Kidney (tissue), 22 donors: ENCODE data around the gene DYDC1. TPM values are rescaled to one million over a fixed set of nuclear protein-coding genes. Genes with fewer than 3 reads are reported as not detected.

Experiments used
- DNase-seq, 5 donors: peaks; one replicate each; pipeline ENCODE4 v3.0.0-alpha.2; 2013 to 2020
- FAIRE-seq: peaks from 2 replicates; lab custom pipeline; 2012; peaks lifted over from hg19 to GRCh38; lab: Jason Lieb, UNC
- H3K27ac ChIP-seq, 2 donors: one replicate each; pipeline ENCODE4 v1.7.0; 2013; ENCODE audit warnings: low read depth in 2 of 2, low read length in 2 of 2, inconsistent platforms in 1 of 2
- H3K27me3 ChIP-seq: one replicate; pipeline ENCODE4 v1.7.1; 2013; ENCODE audit warnings: low read length, inconsistent platforms; ENCODE audit not compliant: control insufficient read depth, insufficient read depth
- H3K36me3 ChIP-seq, 3 donors: one replicate each; pipeline versions ENCODE4 v1.7.0 to v1.7.1; 2013; ENCODE audit warnings: low read length in 3 of 3, control low read depth in 1 of 3, inconsistent platforms in 1 of 3; ENCODE audit not compliant: insufficient read depth in 3 of 3, control insufficient read depth in 2 of 3
- H3K4me1 ChIP-seq, 3 donors: one replicate each; pipeline versions ENCODE4 v1.7.0 to v1.7.1; 2013; ENCODE audit warnings: low read length in 3 of 3, inconsistent platforms in 1 of 3, low read depth in 1 of 3; ENCODE audit not compliant: control insufficient read depth in 2 of 3, insufficient read depth in 2 of 3
- H3K4me3 ChIP-seq, 3 donors: one replicate each; pipeline versions ENCODE4 v1.7.0 to v1.8.1; 2013; ENCODE audit warnings: low read length in 3 of 3, control low read depth in 1 of 3, inconsistent platforms in 1 of 3
- H3K9ac ChIP-seq, 3 donors: one replicate each; pipeline versions ENCODE4 v1.7.0 to v1.7.1; 2013; ENCODE audit warnings: low read length in 3 of 3, control low read depth in 1 of 3, inconsistent platforms in 1 of 3
- H3K9me3 ChIP-seq, 3 donors: one replicate each; pipeline versions ENCODE4 v1.7.0 to v1.7.1; 2013; ENCODE audit warnings: low read length in 3 of 3, control low read depth in 1 of 3, inconsistent platforms in 1 of 3; ENCODE audit not compliant: control insufficient read depth in 2 of 3, insufficient read depth in 1 of 3
- intact Hi-C: fragments of 100-400 bp; cut with DNase I; formaldehyde crosslinking; loops from one replicate; pipeline ENCODE4 v1.11.1; 2022
- long read RNA-seq, 10 donors: library from polyadenylated mRNA in 1 of 10; unstranded in 1 of 10; transcript quantifications; one replicate each; pipeline ENCODE4 v2.0.0 and lab custom pipeline, GENCODE V29; 2021 to 2026
- polyA plus RNA-seq: library from polyadenylated mRNA; stranded (reverse); fragments of 350-450 nt; fragmentation: Illumina TruSeq; extraction: RNeasy Lipid Tissue Mini Kit (QIAGEN cat#74804); gene quantifications from one replicate; pipeline ENCODE4 v1.2.3, GENCODE V29; 2014; ENCODE audit warnings: low read depth, low replicate concordance; ENCODE audit not compliant: insufficient read depth
- total RNA-seq: library from RNA; stranded (reverse); fragmentation: NEBNext Ultra II Directional; extraction: Animal tissue kit (Norgen Biotek cat#: 25700); gene quantifications from one replicate; pipeline ENCODE4 v1.2.1, GENCODE V29; 2021
- TF ChIP-seq, protein P1 (sequence below): IDR thresholded peaks from 3 replicates; pipeline ENCODE4 v1.5.1; 2012; ENCODE audit warnings: mild to moderate bottlenecking, moderate library complexity, borderline replicate concordance; ENCODE audit not compliant: insufficient read depth; ENCODE audit errors: extremely low read depth
- donor health status: control.
- donor health status: control.
- donor health status: control.
- donor health status: control.
- donor health status: control.
- donor health status: DM: yes; HTN: yes; CAD: no.
- donor health status: Normal renal cell carcinoma (clear cell type).

Gene DYDC1
- not detected for total RNA-seq
- not detected for polyA plus RNA-seq
- long read RNA-seq, donor 1: 0 reads
- long read RNA-seq, donor 2: 0 reads
- long read RNA-seq, donor 3: 0 reads
- long read RNA-seq, donor 4: 0 reads
- long read RNA-seq, donor 5: 0 reads
- long read RNA-seq, donor 6: 0 reads
- long read RNA-seq, donor 7: 0 reads
- long read RNA-seq, donor 8: 0 reads
- long read RNA-seq, donor 9: 0 reads
- long read RNA-seq, donor 10, partial matches to known transcripts: 101 of 143 reads
- long read RNA-seq, donor 10, other reads (novel, unspliced or antisense): 42 of 143 reads

DNA sequence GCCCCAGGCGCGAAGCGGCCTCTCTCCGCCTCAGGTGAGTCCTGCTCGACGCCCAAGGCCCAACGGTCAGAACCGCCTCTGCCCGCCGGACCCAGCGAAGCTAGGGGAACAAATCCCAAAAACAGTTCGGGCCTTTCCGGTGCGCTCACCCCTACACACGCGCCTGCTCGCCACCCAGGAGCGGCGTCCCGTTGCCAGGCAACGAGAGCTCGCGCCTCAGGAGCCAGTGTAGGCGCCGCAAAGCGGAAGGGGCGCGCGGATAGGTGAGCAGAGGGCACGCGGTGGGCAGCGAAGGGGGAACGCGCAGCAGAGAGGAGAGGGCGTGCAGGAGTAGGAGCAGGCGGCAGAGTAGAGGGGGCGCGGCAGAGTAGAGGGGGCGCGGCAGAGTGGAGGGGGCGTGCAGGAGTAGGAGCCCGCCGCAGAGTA is at the start of gene DYDC1, which contains the start of gene DYDC2:
DYDC1 (minus strand) TSS at position 193 of the 426 bp plus-strand sequence. CDS start 4,154 bp downstream, outside the sequence.
DYDC2 (plus strand) TSS at position 219 of the 426 bp plus-strand sequence. CDS start 5,663 bp downstream, outside the sequence.
- Histone ChIP-seq H3K27me3 (no peaks in the 10 kb centered on the region), H3K4me3 (peak within 1 kb of the TSS; percentile 24 to 50 (median 39)), H3K9me3 (no peaks in the 10 kb centered on the region), H3K36me3 (no peaks in the 10 kb centered on the region), H3K27ac (no peak within 1 kb of the TSS), H3K4me1 (peaks cover 0 to 4% (median 0%) of the 10 kb centered on the region in 3 donors), H3K9ac (no peak within 1 kb of the TSS)
- peak; percentile 82 to 95 (median 92) for DNase-seq
- TF ChIP-seq, protein P1, sequence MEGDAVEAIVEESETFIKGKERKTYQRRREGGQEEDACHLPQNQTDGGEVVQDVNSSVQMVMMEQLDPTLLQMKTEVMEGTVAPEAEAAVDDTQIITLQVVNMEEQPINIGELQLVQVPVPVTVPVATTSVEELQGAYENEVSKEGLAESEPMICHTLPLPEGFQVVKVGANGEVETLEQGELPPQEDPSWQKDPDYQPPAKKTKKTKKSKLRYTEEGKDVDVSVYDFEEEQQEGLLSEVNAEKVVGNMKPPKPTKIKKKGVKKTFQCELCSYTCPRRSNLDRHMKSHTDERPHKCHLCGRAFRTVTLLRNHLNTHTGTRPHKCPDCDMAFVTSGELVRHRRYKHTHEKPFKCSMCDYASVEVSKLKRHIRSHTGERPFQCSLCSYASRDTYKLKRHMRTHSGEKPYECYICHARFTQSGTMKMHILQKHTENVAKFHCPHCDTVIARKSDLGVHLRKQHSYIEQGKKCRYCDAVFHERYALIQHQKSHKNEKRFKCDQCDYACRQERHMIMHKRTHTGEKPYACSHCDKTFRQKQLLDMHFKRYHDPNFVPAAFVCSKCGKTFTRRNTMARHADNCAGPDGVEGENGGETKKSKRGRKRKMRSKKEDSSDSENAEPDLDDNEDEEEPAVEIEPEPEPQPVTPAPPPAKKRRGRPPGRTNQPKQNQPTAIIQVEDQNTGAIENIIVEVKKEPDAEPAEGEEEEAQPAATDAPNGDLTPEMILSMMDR: no peak
- intact Hi-C loops: no loop called here
- FAIRE-seq: no peak

DNA sequence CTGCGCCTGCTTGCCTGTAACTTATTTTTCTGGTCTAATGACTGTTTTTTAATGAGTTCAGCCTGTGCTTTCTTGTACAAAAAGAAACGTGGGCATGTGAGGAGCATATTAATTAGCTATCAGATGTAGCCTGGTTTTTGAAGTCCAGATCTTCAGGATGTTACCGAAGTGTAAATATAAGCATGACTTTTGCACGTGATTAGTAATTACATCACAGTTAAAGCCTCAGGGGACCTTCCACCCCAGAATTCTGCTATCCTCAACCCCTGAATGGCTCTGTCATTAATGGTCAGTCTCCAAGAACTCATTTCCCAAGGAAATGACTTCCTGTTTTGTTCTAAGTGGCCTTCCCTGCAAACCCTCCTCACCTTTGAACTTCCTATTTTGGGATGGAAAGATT is 49.6 kb upstream of the DYDC1 start:
- Histone ChIP-seq H3K9ac (no peak overlapping the region), H3K9me3 (no peaks in the 10 kb centered on the region), H3K36me3 (no peaks in the 10 kb centered on the region), H3K27ac (peak overlapping the region; percentile 36 to 54), H3K27me3 (no peaks in the 10 kb centered on the region), H3K4me3 (no peak overlapping the region), H3K4me1 (peaks cover 3 to 29% (median 21%) of the 10 kb centered on the region in 3 donors)
- intact Hi-C loops: no loop called here
- FAIRE-seq: no peak
- TF ChIP-seq, protein P1: no peak
- DNase-seq: peak in 2 of 5 donors; percentile 23 to 31

DNA sequence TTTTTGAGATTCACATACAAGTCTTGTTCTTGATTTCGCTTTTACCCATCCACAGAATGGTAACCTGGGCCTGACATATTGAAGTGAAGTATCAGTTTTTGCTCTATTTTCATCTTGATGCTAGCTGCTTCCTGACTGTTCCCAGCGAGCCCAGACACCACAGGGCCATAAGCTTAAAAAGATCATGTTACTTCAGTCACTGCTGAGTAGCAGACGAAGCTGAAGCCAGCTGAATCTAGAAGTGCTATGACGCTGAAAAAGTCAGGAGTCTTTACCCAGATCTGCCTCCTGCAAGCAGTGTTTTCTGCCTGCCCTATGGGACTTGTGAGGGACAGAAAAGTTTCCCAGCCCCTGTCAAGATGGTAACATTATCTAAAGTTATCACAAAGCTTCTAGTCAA is 49.1 kb upstream of the DYDC1 start:
- no peaks in the 10 kb centered on the region for H3K36me3 ChIP-seq
- FAIRE-seq: no peak
- intact Hi-C loops: no loop called here
- H3K4me1 ChIP-seq: peaks cover 3 to 25% (median 16%) of the 10 kb centered on the region in 3 donors
- no peak overlapping the region for H3K9ac ChIP-seq
- no peak overlapping the region for H3K4me3 ChIP-seq
- H3K27me3 ChIP-seq: no peaks in the 10 kb centered on the region
- H3K9me3 ChIP-seq: no peaks in the 10 kb centered on the region
- H3K27ac ChIP-seq: peak overlapping the region; percentile 24 to 36
- TF ChIP-seq, protein P1: no peak
- DNase-seq: peak in 3 of 5 donors; percentile 52 to 86 (median 83)
